NCI-H2081 treated with DMSO at 0.1 percent for 48 hours (cell line): ENCODE data around the gene MGP.

Source experiments
- DNase-seq: peaks from one replicate; lab custom pipeline; 2025; lab: John Stamatoyannopoulos, UW

MGP gene

DNA sequence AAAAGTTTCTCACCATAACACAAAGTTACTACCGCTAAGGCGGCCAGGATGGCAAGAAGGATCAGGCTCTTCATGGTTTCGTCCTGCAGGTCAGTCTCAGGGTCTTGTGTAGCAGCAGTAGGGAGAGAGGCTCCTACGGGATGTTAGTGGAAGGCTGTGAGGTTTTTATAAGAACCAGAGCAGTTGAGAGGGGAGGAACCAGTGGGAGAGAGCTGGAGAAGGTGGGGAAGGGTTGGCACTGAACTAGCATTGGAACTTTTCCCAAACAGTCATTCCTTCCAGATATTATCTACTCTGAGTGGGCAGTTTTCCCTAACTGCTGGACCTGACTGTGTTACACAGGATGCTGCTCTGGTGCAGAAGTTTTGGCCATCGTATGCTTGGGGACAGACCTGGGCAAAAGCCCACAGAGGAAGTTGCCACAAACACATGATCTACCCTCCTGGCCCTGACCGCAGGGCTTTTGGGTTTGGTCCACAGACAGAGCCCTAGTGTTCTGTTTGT, at the start of gene MGP:
TSS of gene MGP (minus strand) at position 137 of the 504 bp plus-strand sequence. CDS start at position 74, 63 bp downstream.
- DNase-seq: no peak

DNA sequence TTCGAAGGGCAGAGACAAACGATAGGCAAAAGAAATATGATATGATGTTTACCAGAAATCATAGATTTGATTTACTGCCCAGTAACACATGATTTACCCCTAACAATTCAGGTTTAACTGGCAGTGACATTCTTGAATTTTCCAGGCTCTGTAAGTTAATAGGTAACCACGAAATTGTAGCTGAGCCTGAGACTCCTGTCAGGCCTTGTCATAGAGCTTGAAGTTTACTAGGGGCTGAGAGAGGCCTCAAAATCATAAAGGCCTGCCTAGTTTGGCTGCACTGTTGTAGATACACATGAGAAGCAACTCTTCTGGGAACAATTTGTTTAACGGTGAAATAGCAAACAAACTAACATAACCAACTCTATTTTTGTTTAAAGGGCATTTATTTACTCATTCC, 49.4 kb upstream of the MGP start:
- DNase-seq: no peak

DNA sequence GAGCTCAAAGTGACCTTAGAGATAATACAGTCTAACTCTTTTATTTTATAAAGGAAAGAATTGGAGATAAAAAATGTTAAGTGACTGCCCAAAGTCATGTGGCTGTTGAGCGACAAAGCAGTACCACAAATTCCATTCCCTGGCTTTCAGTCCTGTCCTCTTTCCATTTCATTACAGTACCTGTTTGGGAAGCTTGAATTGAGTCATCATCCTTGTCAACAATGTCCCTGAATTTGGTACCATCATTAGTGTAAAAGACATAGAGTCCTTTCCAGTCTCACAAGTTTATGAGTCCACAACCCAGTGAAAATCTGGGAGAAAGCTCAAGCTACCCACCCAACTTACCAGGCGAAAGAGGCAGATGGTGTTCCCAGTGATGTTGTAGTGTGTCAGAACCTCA, 48.9 kb upstream of the MGP start:
- DNase-seq: no peak

DNA sequence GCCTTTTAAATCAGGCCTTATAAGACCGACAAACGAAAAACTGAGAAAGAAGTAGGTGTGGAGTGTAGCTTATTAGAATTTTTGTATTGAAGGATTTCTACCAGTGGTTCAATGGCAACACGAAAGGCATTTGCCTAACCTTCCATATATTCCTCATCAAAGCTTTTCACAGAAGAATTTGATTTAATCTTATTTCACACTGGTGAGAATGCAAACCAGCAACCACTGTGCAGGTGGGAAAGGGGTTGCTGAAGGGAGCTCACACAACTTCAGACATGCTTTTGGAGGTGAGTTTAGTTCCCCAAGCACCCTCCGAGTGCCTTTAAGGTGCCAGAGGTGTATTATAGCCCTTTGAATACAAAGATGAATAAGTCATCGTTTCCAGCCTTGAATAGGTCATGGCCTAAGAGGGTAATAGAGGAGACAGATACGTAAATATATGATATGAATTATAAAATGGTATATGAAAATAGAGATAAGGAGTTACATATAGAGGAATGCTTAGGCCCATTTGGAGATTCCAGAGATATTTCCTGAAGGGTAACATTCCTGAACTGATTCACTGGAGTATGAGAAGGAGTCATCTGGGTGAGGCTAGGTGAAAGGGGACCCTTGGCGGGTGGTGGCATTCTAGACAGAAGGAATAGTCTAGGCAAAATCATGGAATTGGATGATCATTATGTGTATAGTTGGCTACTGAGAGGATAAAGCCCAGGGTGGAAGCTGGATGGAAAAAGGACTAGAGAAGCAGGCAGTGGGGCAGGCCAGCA, 46.3 kb upstream of the MGP start:
- no peak for DNase-seq

- no peak for DNase-seq
These were observed 45.7 kb upstream of the MGP start for GRCh38 chr12:14931359-14931758.

GRCh38 chr12:14930299-14930698, 44.6 kb upstream of the MGP start:
- DNase-seq: no peak

DNA sequence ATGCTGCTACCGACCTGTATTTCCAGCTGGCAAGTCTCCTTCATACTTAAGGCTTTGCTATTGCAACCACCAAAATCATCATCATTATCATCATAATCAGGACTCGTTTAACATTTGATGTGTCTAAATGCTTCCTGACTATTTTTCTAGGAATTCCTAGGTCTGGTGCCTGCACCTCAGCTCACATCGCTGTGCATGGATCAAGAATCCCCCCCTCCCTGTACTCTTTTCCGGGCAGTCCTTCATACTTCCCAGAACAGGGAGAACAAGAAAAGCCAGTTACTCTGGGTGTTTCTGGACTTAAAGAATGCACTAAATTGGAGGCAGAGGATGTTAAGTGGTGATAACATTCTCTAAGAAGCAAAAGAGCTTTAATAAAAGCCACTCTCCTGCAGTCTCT, 43.3 kb upstream of the MGP start:
- no peak for DNase-seq

- DNase-seq: no peak
These were observed 41.6 kb upstream of the MGP start for GRCh38 chr12:14927267-14927666.

DNA sequence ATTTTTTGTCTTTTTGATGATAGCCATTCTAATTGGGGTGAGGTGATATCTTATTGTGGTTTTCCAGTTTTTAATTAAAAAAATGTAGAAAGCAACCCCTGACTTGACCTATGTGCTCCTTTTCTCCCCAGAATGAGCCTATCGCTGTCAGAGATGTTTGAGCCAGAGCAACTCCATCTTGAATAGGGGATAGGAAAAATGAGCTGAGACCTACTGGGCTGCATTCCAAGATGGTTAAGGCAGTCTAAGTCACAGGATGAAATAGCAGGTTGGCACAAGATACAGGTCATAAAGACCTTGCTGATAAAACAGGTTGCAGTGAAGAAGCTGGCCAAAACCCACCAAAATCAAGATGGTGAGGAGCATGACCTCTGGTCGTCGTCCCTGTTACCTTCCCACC, 38.9 kb upstream of the MGP start:
- DNase-seq: no peak

DNA sequence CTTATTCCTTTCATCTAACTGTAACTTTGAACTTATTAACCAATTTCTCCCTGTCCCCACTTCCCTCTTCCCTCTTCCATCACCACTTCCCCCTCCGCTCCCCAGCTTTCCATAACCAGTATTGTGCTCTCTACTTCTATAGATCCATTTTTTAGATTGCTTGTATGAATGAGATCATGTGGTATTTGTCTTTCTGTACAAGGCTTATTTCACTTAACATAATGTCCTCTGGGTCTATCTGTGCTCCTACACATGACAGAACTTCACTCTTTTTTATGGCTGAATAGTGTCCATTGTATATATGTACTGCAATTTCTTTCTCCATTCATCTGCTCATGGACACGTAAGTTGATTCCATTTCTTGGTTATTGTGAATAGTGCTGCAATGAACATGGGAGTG, 38.3 kb upstream of the MGP start:
- DNase-seq: no peak

- DNase-seq: no peak
These were observed 35.6 kb upstream of the MGP start for GRCh38 chr12:14921218-14921617.

DNA sequence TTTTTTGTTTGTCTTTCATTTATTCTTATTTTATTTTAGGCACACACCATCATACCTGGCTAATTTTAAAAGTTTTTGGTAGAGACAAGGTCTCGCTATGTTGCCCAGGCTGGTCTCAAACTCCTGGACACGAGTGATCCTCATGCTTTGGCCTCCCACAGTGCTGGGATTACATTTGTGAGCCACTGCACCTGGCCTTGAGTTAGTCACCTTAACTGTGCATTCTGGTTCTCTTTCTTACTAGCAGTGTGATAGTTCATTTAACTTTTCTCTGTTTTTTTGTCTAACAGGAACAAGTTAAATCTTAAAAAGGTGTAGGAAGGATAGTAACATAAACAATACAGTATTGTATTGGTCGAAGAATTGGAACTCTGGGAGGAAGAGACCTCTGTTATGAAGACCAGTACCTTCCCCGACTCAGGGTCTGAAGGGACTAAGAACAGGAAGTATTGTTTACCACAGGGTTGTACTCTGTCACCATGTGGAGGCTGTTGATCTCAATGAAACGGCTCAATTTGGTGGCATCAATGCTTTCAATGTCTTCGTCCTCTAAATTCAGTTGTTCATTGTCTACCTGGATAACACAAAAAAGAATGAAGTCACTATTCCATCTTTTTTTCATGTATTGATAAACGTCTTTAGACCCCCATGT, 34.9 kb upstream of the MGP start:
- no peak for DNase-seq

- no peak for DNase-seq
These were observed 33.8 kb upstream of the MGP start for GRCh38 chr12:14919455-14919854.

DNA sequence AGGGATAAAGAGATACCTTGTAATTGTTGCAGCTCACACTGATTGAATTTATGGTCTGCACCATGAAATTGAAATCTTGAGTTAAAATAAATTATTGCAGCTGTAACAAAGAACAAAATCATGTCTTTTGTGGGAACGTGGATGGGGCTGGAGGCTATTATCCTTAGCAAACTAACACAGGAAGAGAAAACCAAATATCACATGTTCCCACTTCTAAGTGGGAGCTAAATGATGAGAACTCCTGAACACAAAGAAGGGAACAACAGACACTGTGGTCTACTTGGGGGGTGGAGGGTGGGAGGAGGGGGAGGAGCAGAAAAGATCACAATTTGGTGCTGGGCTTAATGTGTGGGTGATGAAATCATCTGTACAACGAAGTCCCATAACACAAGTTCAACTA, 30.1 kb upstream of the MGP start:
- DNase-seq: no peak

GRCh38 chr12:14913381-14913781, 27.7 kb upstream of the MGP start:
- DNase-seq: no peak

GRCh38 chr12:14911131-14911530, 25.5 kb upstream of the MGP start:
- DNase-seq: no peak

DNA sequence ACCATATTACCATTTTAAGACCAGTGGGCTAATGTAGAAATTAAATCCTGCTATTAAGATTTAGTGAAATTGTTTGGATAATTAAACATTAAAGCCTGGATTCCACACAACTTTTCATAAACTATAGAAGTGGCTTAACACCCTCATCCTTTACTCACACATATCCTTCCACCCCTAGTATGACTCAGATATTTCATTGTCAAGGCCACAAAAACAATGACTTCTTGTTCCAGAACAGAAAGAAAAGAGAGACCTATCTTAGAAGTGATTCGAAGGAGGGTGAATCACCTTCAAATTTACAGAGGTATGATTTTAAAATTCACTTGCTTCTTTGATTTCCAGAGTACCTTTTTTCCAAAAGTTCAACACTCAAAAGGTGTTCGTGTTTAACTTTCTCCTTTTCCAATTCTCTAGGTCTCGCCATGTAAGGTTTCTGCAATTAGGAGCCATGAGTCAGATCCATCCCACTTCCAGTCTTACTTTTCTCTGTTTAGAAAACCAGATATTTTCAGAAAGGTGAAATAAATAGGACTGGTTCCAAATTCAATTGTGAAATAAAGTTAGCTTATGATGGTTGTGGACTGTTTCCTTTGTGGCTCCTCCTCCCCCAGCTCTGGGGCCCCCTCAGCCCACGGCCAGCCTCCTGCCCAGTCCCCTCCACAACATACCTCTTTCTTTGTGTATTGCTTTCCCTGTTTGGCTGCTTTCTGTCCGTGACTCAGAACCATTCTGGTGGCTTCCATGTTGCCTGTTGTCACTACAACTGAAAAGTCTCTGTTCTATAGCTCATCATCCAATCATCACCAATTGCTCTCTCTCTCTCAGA, 24.6 kb upstream of the MGP start:
- no peak for DNase-seq

DNA sequence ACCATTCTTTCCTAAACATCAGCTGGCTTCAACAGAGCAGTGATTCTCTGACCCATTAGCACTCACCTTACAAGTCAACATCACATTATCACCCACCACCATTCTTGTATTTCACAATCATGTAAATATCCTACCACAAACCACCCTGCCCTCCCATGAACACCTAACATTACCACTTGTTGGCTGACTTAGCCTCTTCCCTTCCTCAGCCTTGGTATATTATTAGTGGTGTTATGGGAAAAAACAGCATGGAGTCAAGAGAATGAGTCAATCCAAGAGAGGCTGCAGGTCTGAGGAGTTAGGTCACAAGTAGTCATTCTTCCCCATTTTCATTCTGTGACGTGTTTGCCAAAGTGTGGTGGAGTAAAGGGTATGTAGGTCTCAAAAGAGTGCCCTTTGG, 22.3 kb upstream of the MGP start:
- no peak for DNase-seq

DNA sequence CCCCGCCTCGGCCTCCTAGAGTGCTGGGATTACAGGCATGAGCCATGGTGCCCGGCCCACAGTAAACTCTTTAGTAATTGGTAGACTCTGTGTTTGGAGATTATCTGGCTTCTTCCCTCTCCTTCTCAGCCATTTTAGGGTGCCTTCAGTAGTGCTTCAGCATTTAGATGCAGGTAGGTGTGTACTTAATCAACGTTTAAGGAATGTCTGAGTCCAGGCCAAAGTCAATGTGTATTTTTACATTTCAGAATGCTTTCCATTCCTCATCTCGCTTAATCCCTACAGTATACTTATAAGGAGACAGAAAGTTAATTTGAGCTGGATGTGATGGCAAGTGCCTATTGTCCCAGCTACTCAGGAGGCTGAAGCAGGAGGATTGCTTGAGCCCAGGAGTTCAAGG, 20.5 kb upstream of the MGP start:
- DNase-seq: no peak

- DNase-seq: no peak
These were observed 19.8 kb upstream of the MGP start for GRCh38 chr12:14905269-14906004.

- DNase-seq: no peak
These were observed 19.2 kb upstream of the MGP start for GRCh38 chr12:14904854-14905253.
